ENCODE results near the gene DOCK4. TPM values are rescaled to one million over a fixed set of nuclear protein-coding genes. Genes with fewer than 3 reads are reported as not detected.

The DOCK4 gene
- total RNA-seq, 2 donors from 2014 or later = 6.5 to 11.1 TPM

DNA sequence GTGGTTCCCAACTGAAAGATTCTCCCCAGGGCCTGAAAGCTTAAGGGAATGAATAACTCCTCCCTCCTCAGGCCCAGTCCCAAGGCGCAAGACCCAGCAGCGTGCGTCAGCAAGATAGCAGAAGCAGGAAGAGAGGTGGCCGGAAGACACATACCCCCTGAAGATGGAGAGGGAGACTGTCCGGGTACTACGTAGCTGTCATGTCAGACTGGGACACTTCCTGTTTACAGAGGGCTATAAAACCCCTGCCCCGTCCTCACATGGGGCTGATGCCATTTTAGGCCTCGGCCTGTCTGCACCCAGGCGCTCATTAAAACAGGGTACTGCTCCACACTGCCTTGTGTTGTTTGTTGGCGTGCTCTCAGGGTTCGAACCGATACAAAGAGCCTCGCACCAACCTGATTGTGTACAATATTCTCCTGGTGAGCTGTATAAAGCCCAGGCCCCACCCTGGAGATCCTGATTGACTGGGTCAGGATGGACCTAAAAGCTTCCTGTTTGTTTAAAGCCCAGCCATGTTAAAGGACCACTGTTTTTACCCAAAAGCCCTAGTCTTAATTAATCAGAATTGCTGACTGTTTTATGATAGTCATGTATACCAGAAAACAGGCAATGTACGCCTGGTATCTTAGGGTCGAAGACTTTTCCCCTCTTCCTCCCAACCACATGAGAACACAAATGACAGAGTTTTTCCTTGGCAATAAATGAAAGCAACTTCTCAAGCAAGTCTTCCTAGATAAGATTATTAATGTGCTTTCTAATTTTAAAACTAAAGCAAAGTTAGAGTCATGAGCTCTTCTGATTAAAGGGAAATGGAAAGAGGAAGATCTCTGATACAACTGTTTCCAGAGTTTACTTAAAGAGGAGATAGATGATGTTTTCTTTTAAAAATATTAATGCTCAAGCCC, 251.5 kb downstream of the DOCK4 start:
- H3K27me3 ChIP-seq = no peaks in the 10 kb centered on the region
- no peaks in the 10 kb centered on the region for H3K9me3 ChIP-seq
- no peak for DNase-seq
- no peak overlapping the region for H3K27ac ChIP-seq
- no peak overlapping the region for H3K4me3 ChIP-seq
- H3K4me1 ChIP-seq = no peaks in the 10 kb centered on the region
- TF ChIP-seq, protein P1, sequence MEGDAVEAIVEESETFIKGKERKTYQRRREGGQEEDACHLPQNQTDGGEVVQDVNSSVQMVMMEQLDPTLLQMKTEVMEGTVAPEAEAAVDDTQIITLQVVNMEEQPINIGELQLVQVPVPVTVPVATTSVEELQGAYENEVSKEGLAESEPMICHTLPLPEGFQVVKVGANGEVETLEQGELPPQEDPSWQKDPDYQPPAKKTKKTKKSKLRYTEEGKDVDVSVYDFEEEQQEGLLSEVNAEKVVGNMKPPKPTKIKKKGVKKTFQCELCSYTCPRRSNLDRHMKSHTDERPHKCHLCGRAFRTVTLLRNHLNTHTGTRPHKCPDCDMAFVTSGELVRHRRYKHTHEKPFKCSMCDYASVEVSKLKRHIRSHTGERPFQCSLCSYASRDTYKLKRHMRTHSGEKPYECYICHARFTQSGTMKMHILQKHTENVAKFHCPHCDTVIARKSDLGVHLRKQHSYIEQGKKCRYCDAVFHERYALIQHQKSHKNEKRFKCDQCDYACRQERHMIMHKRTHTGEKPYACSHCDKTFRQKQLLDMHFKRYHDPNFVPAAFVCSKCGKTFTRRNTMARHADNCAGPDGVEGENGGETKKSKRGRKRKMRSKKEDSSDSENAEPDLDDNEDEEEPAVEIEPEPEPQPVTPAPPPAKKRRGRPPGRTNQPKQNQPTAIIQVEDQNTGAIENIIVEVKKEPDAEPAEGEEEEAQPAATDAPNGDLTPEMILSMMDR (IDR thresholded peaks at IDR 0.05) = no peak
- intact Hi-C loops (cut with DNase I) = no loop called here
- no peak overlapping the region for H3K9ac ChIP-seq (ENCODE audit: low read depth in 2 of 2, low read length in 2 of 2)
- no peaks in the 10 kb centered on the region for H3K36me3 ChIP-seq

DNA sequence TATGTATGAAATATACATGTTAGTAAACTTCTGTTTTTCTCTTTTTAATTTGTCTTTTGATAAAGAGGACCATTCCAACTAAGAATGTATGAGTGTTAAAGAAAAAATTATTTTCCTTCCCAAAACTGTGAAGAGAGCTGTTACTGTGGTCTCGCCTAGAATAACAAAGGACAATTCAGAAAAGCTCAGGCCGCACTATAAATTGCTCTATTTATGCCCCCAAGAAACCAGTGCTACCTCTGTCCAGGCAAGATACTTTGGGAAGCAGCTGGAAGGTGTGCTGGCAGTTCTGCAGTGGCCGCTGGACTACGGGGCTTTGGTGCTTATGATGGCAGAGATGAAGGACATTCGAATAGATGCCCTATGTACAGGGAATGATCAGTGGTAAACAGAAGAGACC, 252.1 kb downstream of the DOCK4 start:
- Histone ChIP-seq H3K9me3 (no peaks in the 10 kb centered on the region), H3K27me3 (no peaks in the 10 kb centered on the region), H3K36me3 (no peaks in the 10 kb centered on the region), H3K27ac (no peak overlapping the region), H3K4me3 (no peak overlapping the region), H3K4me1 (no peaks in the 10 kb centered on the region), H3K9ac (ENCODE audit: low read depth in 2 of 2, low read length in 2 of 2) (no peak overlapping the region)
- intact Hi-C loops (cut with DNase I) = no loop called here
- TF ChIP-seq, protein P1 (IDR thresholded peaks at IDR 0.05) = no peak
- no peak for DNase-seq

DNA sequence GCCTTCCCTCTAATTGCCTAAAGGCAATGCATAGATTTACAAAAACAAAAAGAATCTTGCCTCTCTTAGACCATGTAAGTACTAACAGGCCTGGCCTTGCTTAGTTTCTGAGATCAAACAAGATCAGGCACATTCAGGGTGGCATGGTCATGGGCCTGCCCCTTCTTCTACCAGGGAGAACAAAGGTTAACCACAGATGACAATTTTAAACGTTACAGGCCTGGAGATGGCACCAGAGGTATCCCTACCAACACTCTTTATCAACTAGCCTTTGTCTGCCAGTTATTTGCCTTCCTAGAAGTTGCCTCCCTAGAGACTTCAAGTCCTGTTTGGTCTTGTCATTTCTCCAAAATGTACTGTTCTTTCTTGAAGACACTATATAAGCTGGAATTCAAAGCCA, 252.6 kb downstream of the DOCK4 start:
- Histone ChIP-seq H3K9me3 (no peaks in the 10 kb centered on the region), H3K27ac (no peak overlapping the region), H3K9ac (ENCODE audit: low read depth in 2 of 2, low read length in 2 of 2) (no peak overlapping the region), H3K27me3 (no peaks in the 10 kb centered on the region), H3K4me3 (no peak overlapping the region), H3K36me3 (no peaks in the 10 kb centered on the region), H3K4me1 (no peaks in the 10 kb centered on the region)
- DNase-seq = no peak
- TF ChIP-seq, protein P1 (IDR thresholded peaks at IDR 0.05) = no peak
- intact Hi-C loops (cut with DNase I) = no loop called here

DNA sequence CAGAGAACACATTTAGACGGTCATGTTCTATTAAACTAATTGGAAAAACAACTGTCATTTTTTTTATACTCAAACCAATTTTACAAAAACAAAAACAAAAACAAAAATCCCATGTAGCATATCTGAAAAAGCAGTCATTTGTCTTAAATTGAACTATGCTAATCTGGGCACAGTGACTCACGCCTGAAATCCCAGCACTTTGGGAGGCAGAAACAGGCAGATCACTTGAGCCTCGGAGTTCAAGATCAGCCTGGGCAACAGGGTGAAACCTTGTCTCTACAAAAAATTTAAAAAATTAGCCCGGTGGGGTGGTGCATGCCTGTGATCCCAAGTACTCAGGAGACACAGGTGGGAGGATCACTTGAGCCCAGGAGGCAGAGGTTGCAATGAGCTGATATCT, 253.4 kb downstream of the DOCK4 start:
- intact Hi-C loops (cut with DNase I) = no loop called here
- H3K9me3 ChIP-seq = no peaks in the 10 kb centered on the region
- H3K4me1 ChIP-seq = no peaks in the 10 kb centered on the region
- DNase-seq = no peak
- H3K36me3 ChIP-seq = no peaks in the 10 kb centered on the region
- no peak overlapping the region for H3K4me3 ChIP-seq
- H3K9ac ChIP-seq (ENCODE audit: low read depth in 2 of 2, low read length in 2 of 2) = no peak overlapping the region
- H3K27me3 ChIP-seq = no peaks in the 10 kb centered on the region
- TF ChIP-seq, protein P1 (IDR thresholded peaks at IDR 0.05) = no peak
- H3K27ac ChIP-seq = no peak overlapping the region

DNA sequence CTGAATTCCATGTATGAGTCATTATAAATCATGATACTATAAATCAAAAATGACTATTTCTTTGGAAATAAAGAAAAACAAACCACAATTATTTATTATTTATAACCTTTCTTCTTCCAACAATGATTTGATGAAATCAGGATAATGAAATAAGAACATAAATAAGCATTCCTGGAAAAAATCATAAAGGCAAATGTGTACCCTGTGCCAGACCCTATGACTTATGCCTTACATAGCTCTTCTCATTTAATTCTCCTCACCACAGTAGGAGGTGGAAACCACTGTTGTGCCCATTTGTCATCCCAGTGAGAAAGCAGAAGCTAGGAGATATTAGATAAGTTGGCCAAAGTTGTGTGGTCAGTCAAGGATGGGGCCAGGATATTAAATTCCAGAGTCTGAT, 255.1 kb downstream of the DOCK4 start:
- Histone ChIP-seq H3K4me1 (no peaks in the 10 kb centered on the region), H3K36me3 (no peaks in the 10 kb centered on the region), H3K9me3 (no peaks in the 10 kb centered on the region), H3K4me3 (no peak overlapping the region), H3K9ac (ENCODE audit: low read depth in 2 of 2, low read length in 2 of 2) (no peak overlapping the region), H3K27me3 (no peaks in the 10 kb centered on the region), H3K27ac (no peak overlapping the region)
- intact Hi-C loops (cut with DNase I) = no loop called here
- TF ChIP-seq, protein P1 (IDR thresholded peaks at IDR 0.05) = no peak
- no peak for DNase-seq

Data from colonic mucosa (tissue), 4 donors.